Measurements from ENCODE around the gene GLMP.

DNA sequence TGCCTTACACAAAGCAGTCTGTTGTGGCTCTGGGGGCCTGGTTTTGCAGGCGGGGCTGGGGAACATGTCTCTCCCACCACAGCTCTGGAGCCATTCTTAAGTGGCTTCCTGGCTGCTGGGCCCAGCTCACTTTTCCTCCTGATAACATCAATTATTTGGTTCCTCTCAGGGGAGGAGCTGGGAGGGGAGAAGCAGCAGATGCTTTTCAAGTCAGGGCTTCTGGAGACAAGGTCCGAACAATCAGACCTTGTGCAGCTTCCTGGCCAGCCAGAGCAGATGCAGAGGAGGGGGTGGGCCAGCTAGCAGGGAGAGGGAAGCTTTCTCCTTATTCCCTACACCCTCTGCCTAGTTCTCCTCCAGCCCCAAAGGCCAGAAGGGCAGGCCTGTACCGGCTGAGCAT is 44.0 kb downstream of the GLMP start:
- TF ChIP-seq, protein P1, sequence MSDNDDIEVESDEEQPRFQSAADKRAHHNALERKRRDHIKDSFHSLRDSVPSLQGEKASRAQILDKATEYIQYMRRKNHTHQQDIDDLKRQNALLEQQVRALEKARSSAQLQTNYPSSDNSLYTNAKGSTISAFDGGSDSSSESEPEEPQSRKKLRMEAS (IDR thresholded peaks at IDR 0.05; ENCODE audit: insufficient read depth, insufficient read length), result no peak
- no peak for TF ChIP-seq EZH2 (IDR thresholded peaks at IDR 0.05; ENCODE audit: borderline replicate concordance, low read depth, low read length, severe bottlenecking)
- TF ChIP-seq POLR2AphosphoS5 (IDR thresholded peaks at IDR 0.05; ENCODE audit: insufficient read depth, low read depth, low read length), result no peak
- TF ChIP-seq CTCF (IDR thresholded peaks at IDR 0.05; ENCODE audit: extremely low read depth in 1 of 2, insufficient read depth in 1 of 2, low read depth in 1 of 2, low read length in 2 of 2), result no peak

Measured in endothelial cell of umbilical vein (primary cell).